Endodermal cell (in vitro differentiated cells): Measurements from ENCODE around the gene TSTD1. TPM values are rescaled to one million over a fixed set of nuclear protein-coding genes. Genes with fewer than 3 reads are reported as not detected.

Experiments used
- DNase-seq: peaks from one replicate; pipeline ENCODE4 v3.0.0-alpha.2; 2017
- H3K27ac ChIP-seq: 2 replicates; pipeline ENCODE4 v1.5.1; 2013; ENCODE audit warnings: mild to moderate bottlenecking, low read depth, low read length, moderate library complexity
- H3K27me3 ChIP-seq: 2 replicates; pipeline ENCODE4 v1.6.1; 2013; ENCODE audit warnings: mild to moderate bottlenecking, low read length, moderate library complexity; ENCODE audit not compliant: insufficient read depth, control insufficient read depth, poor library complexity, severe bottlenecking
- H3K36me3 ChIP-seq: 2 replicates; pipeline ENCODE4 v1.7.0; 2013; ENCODE audit warnings: mild to moderate bottlenecking, low read length, moderate library complexity; ENCODE audit not compliant: control insufficient read depth, insufficient read depth
- H3K4me1 ChIP-seq: one replicate; pipeline ENCODE4 v1.7.0; 2013; ENCODE audit warnings: low read length; ENCODE audit not compliant: control insufficient read depth, insufficient read depth
- H3K4me3 ChIP-seq: 2 replicates; pipeline ENCODE4 v1.5.1; 2013; ENCODE audit warnings: mild to moderate bottlenecking, low read length, moderate library complexity
- H3K9ac ChIP-seq: 2 replicates; pipeline ENCODE4 v1.6.1; 2013; ENCODE audit warnings: mild to moderate bottlenecking, low read length, moderate library complexity; ENCODE audit not compliant: poor library complexity, severe bottlenecking; ENCODE audit errors: extremely low read depth
- H3K9me3 ChIP-seq: 2 replicates; pipeline ENCODE4 v1.6.1; 2013; ENCODE audit warnings: mild to moderate bottlenecking, low read length, moderate library complexity; ENCODE audit not compliant: control insufficient read depth
- H3K27ac Mint-ChIP-seq: 2 replicates; pipeline ENCODE4 v1.8.0; 2020; ENCODE audit warnings: mixed read lengths
- H3K27me3 Mint-ChIP-seq: 2 replicates; pipeline ENCODE4 v1.8.0; 2021; ENCODE audit warnings: mild to moderate bottlenecking, mixed read lengths; ENCODE audit not compliant: insufficient read depth
- H3K36me3 Mint-ChIP-seq: 2 replicates; pipeline ENCODE4 v1.8.0; 2020; ENCODE audit warnings: low read depth, mixed read lengths
- H3K4me1 Mint-ChIP-seq: 2 replicates; pipeline ENCODE4 v1.8.0; 2020; ENCODE audit warnings: mixed read lengths
- H3K4me3 Mint-ChIP-seq: 2 replicates; pipeline ENCODE4 v1.8.0; 2020; ENCODE audit warnings: mild to moderate bottlenecking, moderate library complexity, mixed read lengths
- H3K9me3 Mint-ChIP-seq: 2 replicates; pipeline ENCODE4 v1.8.0; 2020; ENCODE audit warnings: mild to moderate bottlenecking, mixed read lengths
- WGBS, 2 experiments: methylation state at CpG; one replicate each; pipeline versions ENCODE4 v1.1.5 to v1.1.7; 2013; ENCODE audit warnings: missing lambda C conversion rate in 2 of 2, mixed read lengths in 1 of 2; ENCODE audit not compliant: insufficient coverage in 1 of 2, insufficient read length in 1 of 2; 5-methylcytosine and 5-hydroxymethylcytosine counted together
- total RNA-seq, 2 donors: library from RNA; stranded (reverse); fragmentation: NEBNext Ultra II Directional in 1 of 2; extraction: Animal tissue kit (Norgen Biotek cat#: 25700) in 1 of 2; gene quantifications; 2 replicates in 1 of 2; 3 replicates in 1 of 2; pipeline ENCODE4 v1.2.1, GENCODE V29; 2021
- TF ChIP-seq, protein P1 (sequence below): fragments of 200-600 bp; sonication (generic); conservative IDR thresholded peaks from 2 replicates; pipeline ENCODE4 v1.5.0; 2021; ENCODE audit warnings: antibody characterized with exemption, mild to moderate bottlenecking

The TSTD1 gene
- total RNA-seq, 2 donors from 2014 or later = 59.1 to 76.4 TPM

- H3K27me3 Mint-ChIP-seq = no peaks in the 10 kb centered on the region
Observed at GRCh38 chr1:161071886-161072371, 33.2 kb upstream of the TSTD1 start.

GRCh38 chr1:161070761-161071160 is 32.0 kb upstream of the TSTD1 start:
- H3K4me1 Mint-ChIP-seq = peaks cover 11% of the 10 kb centered on the region
- Histone ChIP-seq H3K27ac (no peak overlapping the region), H3K27me3 (no peaks in the 10 kb centered on the region), H3K36me3 (no peaks in the 10 kb centered on the region), H3K9me3 (no peaks in the 10 kb centered on the region), H3K4me1 (no peaks in the 10 kb centered on the region), H3K9ac (no peak overlapping the region), H3K4me3 (no peak overlapping the region)
- WGBS, 2 experiments = 97 to 100% methylated on average over 3 to 4 of the region's 4 CpGs
- H3K27me3 Mint-ChIP-seq = no peaks in the 10 kb centered on the region
- no peak for DNase-seq
- no peaks in the 10 kb centered on the region for H3K36me3 Mint-ChIP-seq
- no peaks in the 10 kb centered on the region for H3K9me3 Mint-ChIP-seq
- no peak overlapping the region for H3K4me3 Mint-ChIP-seq
- TF ChIP-seq, protein P1, sequence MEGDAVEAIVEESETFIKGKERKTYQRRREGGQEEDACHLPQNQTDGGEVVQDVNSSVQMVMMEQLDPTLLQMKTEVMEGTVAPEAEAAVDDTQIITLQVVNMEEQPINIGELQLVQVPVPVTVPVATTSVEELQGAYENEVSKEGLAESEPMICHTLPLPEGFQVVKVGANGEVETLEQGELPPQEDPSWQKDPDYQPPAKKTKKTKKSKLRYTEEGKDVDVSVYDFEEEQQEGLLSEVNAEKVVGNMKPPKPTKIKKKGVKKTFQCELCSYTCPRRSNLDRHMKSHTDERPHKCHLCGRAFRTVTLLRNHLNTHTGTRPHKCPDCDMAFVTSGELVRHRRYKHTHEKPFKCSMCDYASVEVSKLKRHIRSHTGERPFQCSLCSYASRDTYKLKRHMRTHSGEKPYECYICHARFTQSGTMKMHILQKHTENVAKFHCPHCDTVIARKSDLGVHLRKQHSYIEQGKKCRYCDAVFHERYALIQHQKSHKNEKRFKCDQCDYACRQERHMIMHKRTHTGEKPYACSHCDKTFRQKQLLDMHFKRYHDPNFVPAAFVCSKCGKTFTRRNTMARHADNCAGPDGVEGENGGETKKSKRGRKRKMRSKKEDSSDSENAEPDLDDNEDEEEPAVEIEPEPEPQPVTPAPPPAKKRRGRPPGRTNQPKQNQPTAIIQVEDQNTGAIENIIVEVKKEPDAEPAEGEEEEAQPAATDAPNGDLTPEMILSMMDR = no peak
- H3K27ac Mint-ChIP-seq = no peak overlapping the region

More at GRCh38 chr1:161071886-161072371, 33.2 kb upstream of the TSTD1 start:
- H3K27ac Mint-ChIP-seq = peak overlapping the region; percentile 37
- Histone ChIP-seq H3K9me3 (no peaks in the 10 kb centered on the region), H3K27me3 (no peaks in the 10 kb centered on the region), H3K9ac (no peak overlapping the region), H3K4me3 (no peak overlapping the region), H3K4me1 (no peaks in the 10 kb centered on the region), H3K27ac (no peak overlapping the region), H3K36me3 (no peaks in the 10 kb centered on the region)
- peak; percentile 90 for DNase-seq
- H3K9me3 Mint-ChIP-seq = no peaks in the 10 kb centered on the region
- no peaks in the 10 kb centered on the region for H3K36me3 Mint-ChIP-seq
- H3K4me3 Mint-ChIP-seq = no peak overlapping the region
- H3K4me1 Mint-ChIP-seq = peaks cover 11% of the 10 kb centered on the region
- 71 to 85% methylated on average over 6 to 9 of the region's 9 CpGs for WGBS, 2 experiments
- TF ChIP-seq, protein P1 = peak; percentile 90

GRCh38 chr1:161069731-161070270 is 31.0 kb upstream of the TSTD1 start, which contains the start of gene ARHGAP30:
Gene ARHGAP30 (minus strand): TSS chr1:161069891. CDS start chr1:161069624, 267 bp downstream.
- H3K4me3 ChIP-seq = no peak within 1 kb of the TSS
- H3K4me1 ChIP-seq = no peaks in the 10 kb centered on the region
- no peak within 1 kb of the TSS for H3K27ac ChIP-seq
- 91 to 95% methylated on average over 6 to 9 of the region's 9 CpGs for WGBS, 2 experiments
- no peaks in the 10 kb centered on the region for H3K9me3 ChIP-seq
- TF ChIP-seq, protein P1 = no peak
- peak; percentile 70 for DNase-seq
- no peak within 1 kb of the TSS for H3K27ac Mint-ChIP-seq
- H3K27me3 ChIP-seq = no peaks in the 10 kb centered on the region
- H3K36me3 Mint-ChIP-seq = no peaks in the 10 kb centered on the region
- peaks cover 11% of the 10 kb centered on the region for H3K4me1 Mint-ChIP-seq
- H3K36me3 ChIP-seq = no peaks in the 10 kb centered on the region
- H3K9ac ChIP-seq = no peak within 1 kb of the TSS
- no peaks in the 10 kb centered on the region for H3K9me3 Mint-ChIP-seq
- no peak within 1 kb of the TSS for H3K4me3 Mint-ChIP-seq
- no peaks in the 10 kb centered on the region for H3K27me3 Mint-ChIP-seq
